ENCODE data around the gene PHF13.
"Not testable (repeated sequence)": the region's sequence is repeated elsewhere in the genome, so short reads cannot be mapped to it uniquely, and the experiment has no call there.

Gene PHF13

GRCh38 chr1:6657138-6657537 lies 43.6 kb downstream of the PHF13 start:
- Histone ChIP-seq H3K9me3 (no peaks in the 10 kb centered on the region), H3K27ac (no peak overlapping the region), H3K4me3 (no peak overlapping the region), H3K27me3 (no peaks in the 10 kb centered on the region), H3K4me1 (no peaks in the 10 kb centered on the region), H3K36me3 (peaks cover 18 to 26% (median 25%) of the 10 kb centered on the region in 3 donors)
- no peak for TF ChIP-seq CTCF (IDR thresholded peaks at IDR 0.05)
- intact Hi-C loops (cut with DNase I; ENCODE audit: low total_unique reads), result no loop called here
- DNase-seq, result no peak

GRCh38 chr1:6658359-6659060 lies 45.0 kb downstream of the PHF13 start:
- no peak for DNase-seq
- peaks cover 5 to 14% (median 12%) of the 10 kb centered on the region in 3 donors for H3K36me3 ChIP-seq
- no peaks in the 10 kb centered on the region for H3K27me3 ChIP-seq
- H3K9me3 ChIP-seq, result no peaks in the 10 kb centered on the region
- no peak for TF ChIP-seq CTCF (IDR thresholded peaks at IDR 0.05)
- H3K27ac ChIP-seq, result no peak overlapping the region
- no peaks in the 10 kb centered on the region for H3K4me1 ChIP-seq
- intact Hi-C loops (cut with DNase I; ENCODE audit: low total_unique reads), result no loop called here
- no peak overlapping the region for H3K4me3 ChIP-seq

GRCh38 chr1:6660415-6661049 lies 47.0 kb downstream of the PHF13 start:
- DNase-seq, result no peak
- no peaks in the 10 kb centered on the region for H3K9me3 ChIP-seq
- intact Hi-C loops (cut with DNase I; ENCODE audit: low total_unique reads), result no loop called here
- H3K4me1 ChIP-seq, result no peaks in the 10 kb centered on the region
- no peaks in the 10 kb centered on the region for H3K27me3 ChIP-seq
- H3K4me3 ChIP-seq, result no peak overlapping the region
- TF ChIP-seq CTCF (IDR thresholded peaks at IDR 0.05), result no peak
- H3K36me3 ChIP-seq, result peaks cover 0 to 25% (median 11%) of the 10 kb centered on the region in 3 donors
- no peak overlapping the region for H3K27ac ChIP-seq

GRCh38 chr1:6662468-6662867 lies 48.9 kb downstream of the PHF13 start:
- intact Hi-C loops (cut with DNase I; ENCODE audit: low total_unique reads); H3K9me3 ChIP-seq; H3K27ac ChIP-seq; H3K4me1 ChIP-seq; H3K4me3 ChIP-seq; H3K27me3 ChIP-seq; DNase-seq: not testable (repeated sequence)
- peaks cover 8 to 42% (median 21%) of the 10 kb centered on the region in 3 donors for H3K36me3 ChIP-seq

GRCh38 chr1:6666696-6667095 lies 53.2 kb downstream of the PHF13 start:
- Histone ChIP-seq H3K27ac (no peak overlapping the region), H3K4me1 (no peaks in the 10 kb centered on the region), H3K27me3 (no peaks in the 10 kb centered on the region)

More at GRCh38 chr1:6666696-6667095, 53.2 kb downstream of the PHF13 start:
- DNase-seq, result no peak
- TF ChIP-seq CTCF (IDR thresholded peaks at IDR 0.05), result no peak
- H3K4me3 ChIP-seq, result no peak overlapping the region
- intact Hi-C loops (cut with DNase I; ENCODE audit: low total_unique reads), result no loop called here
- H3K9me3 ChIP-seq, result no peaks in the 10 kb centered on the region
- peaks cover 8 to 52% (median 24%) of the 10 kb centered on the region in 3 donors for H3K36me3 ChIP-seq

Measured in tibial artery (tissue), 4 donors.